Measurements from ENCODE around the gene LRP5.

GRCh38 chr11:68480852-68481510 lies 168.6 kb downstream of the LRP5 start:
- TF ChIP-seq CTCF (IDR thresholded peaks at IDR 0.05) (no peak), EP300 (IDR thresholded peaks at IDR 0.05) (no peak), POLR2A (IDR thresholded peaks at IDR 0.05) (no peak)
